ENCODE measurements around the gene CDC42BPB. TPM values are rescaled to one million over a fixed set of nuclear protein-coding genes. Genes with fewer than 3 reads are reported as not detected.

The CDC42BPB gene
- total RNA-seq, 2 experiments from 2014 or later: 6.6 to 7.6 TPM

DNA sequence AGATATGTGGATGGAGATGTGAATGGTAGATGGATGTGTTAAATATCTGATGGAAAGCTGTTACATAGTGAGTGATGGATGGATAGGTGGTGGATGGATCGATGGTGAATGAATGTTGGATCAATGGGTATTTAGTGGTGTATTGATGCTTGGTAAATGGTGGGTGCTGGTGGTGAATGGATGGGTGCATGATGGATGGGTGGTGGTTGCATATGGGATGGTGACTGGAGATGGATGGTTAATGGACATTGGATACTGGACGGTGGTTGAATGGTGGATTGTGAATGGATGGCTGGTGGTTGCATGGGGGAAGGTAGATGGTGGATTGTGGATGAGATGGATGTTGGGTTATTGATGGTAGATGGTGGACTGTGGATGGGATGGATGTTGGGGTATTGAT is 24.6 kb upstream of the CDC42BPB start:
- Mint-ChIP-seq H3K36me3 (ENCODE audit: low read depth) (no peaks in the 10 kb centered on the region), H3K4me3 (no peak overlapping the region), H3K9me3 (no peaks in the 10 kb centered on the region), H3K27me3 (peaks cover 17% of the 10 kb centered on the region), H3K27ac (no peak overlapping the region), H3K4me1 (ENCODE audit: low read depth) (no peaks in the 10 kb centered on the region)
- CTCF ChIA-PET: no interaction called here
- no peak for ATAC-seq (ENCODE audit: poor library complexity)
- no peak overlapping the region for H3K27ac ChIP-seq (ENCODE audit: low read depth in 1 of 2, low read length in 2 of 2)
- POLR2A ChIA-PET: no interaction called here
- H3K9me3 ChIP-seq (ENCODE audit: control insufficient read depth in 1 of 2, insufficient read depth in 1 of 2, low read length in 2 of 2): peaks cover 0 to 10% of the 10 kb centered on the region in 2 experiments
- H3K4me1 ChIP-seq (ENCODE audit: insufficient read depth, low read length): peaks cover 9% of the 10 kb centered on the region
- no peaks in the 10 kb centered on the region for H3K36me3 ChIP-seq (ENCODE audit: insufficient read depth, low read length)
- H3K4me3 ChIP-seq (ENCODE audit: low read length): no peak overlapping the region
- DNase-seq: no peak
- intact Hi-C loops (cut with DNase I, micrococcal nuclease): no loop called here
- TF ChIP-seq, protein P1, sequence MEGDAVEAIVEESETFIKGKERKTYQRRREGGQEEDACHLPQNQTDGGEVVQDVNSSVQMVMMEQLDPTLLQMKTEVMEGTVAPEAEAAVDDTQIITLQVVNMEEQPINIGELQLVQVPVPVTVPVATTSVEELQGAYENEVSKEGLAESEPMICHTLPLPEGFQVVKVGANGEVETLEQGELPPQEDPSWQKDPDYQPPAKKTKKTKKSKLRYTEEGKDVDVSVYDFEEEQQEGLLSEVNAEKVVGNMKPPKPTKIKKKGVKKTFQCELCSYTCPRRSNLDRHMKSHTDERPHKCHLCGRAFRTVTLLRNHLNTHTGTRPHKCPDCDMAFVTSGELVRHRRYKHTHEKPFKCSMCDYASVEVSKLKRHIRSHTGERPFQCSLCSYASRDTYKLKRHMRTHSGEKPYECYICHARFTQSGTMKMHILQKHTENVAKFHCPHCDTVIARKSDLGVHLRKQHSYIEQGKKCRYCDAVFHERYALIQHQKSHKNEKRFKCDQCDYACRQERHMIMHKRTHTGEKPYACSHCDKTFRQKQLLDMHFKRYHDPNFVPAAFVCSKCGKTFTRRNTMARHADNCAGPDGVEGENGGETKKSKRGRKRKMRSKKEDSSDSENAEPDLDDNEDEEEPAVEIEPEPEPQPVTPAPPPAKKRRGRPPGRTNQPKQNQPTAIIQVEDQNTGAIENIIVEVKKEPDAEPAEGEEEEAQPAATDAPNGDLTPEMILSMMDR (IDR thresholded peaks at IDR 0.05): no peak
- peaks cover 12 to 24% of the 10 kb centered on the region in 2 experiments for H3K27me3 ChIP-seq (ENCODE audit: control insufficient read depth in 1 of 2, insufficient read depth in 2 of 2, low read length in 2 of 2)

DNA sequence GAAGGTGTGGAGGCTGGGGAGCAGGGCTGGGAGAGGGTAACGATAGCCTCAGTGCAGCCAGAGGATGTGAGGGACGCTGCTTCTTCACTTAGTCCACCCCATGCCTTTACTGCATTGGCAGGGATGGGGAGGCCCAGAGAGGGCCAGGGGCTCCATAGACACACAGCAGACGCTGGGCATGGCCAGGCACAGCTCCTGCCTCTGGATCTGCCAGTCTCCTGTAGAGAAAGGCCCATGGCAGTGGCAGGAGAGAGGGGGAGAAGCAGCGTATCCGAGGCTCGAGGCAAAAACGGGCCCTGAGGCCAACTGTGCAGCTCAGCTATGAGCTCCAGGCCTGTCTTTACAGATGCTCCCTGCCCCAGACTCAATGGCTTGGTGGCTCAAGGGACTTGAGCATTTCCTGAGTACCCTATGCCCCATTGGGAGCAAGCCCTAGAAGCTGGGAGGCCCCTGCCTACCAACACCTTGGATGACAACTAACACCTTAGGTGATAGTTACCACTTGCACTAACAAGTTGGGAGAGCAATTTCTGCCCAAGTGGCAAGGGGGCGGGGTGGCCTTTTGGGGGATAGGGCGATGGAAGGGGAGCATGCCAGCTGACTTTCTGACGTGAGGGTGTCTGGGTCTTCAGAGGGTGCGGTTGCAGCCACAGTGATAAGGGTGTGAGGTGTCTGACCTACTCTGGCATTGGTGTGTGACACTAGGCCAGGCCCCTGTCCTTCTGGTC is 21.7 kb upstream of the CDC42BPB start:
- H3K9me3 Mint-ChIP-seq: no peaks in the 10 kb centered on the region
- TF ChIP-seq, protein P1 (IDR thresholded peaks at IDR 0.05): no peak
- H3K27ac Mint-ChIP-seq: no peak overlapping the region
- no peak overlapping the region for H3K4me3 Mint-ChIP-seq
- H3K4me1 ChIP-seq (ENCODE audit: insufficient read depth, low read length): peaks cover 23% of the 10 kb centered on the region
- POLR2A ChIA-PET: interaction anchor here (0.5 kb wide), 1 partner anchor 304 kb away, joined by 4 read pairs; no protein-coding TSS in a partner anchor
- CTCF ChIA-PET: interaction anchor here (0.7 kb wide), 1 partner anchor 436 kb away, joined by 5 read pairs; no protein-coding TSS in a partner anchor
- no peak overlapping the region for H3K27ac ChIP-seq (ENCODE audit: low read depth in 1 of 2, low read length in 2 of 2)
- ATAC-seq (ENCODE audit: poor library complexity): no peak
- no peak overlapping the region for H3K4me3 ChIP-seq (ENCODE audit: low read length)
- intact Hi-C loops (cut with DNase I, micrococcal nuclease): loop anchor here (1.0 to 5.0 kb wide), 3 partner anchors 213 to 387 kb away; no protein-coding TSS in a partner anchor
- H3K9me3 ChIP-seq (ENCODE audit: control insufficient read depth in 1 of 2, insufficient read depth in 1 of 2, low read length in 2 of 2): peaks cover 0 to 5% of the 10 kb centered on the region in 2 experiments
- H3K4me1 Mint-ChIP-seq (ENCODE audit: low read depth): no peaks in the 10 kb centered on the region
- no peaks in the 10 kb centered on the region for H3K27me3 ChIP-seq (ENCODE audit: control insufficient read depth in 1 of 2, insufficient read depth in 2 of 2, low read length in 2 of 2)
- no peak for DNase-seq
- H3K27me3 Mint-ChIP-seq: peaks cover 6% of the 10 kb centered on the region
- no peaks in the 10 kb centered on the region for H3K36me3 Mint-ChIP-seq (ENCODE audit: low read depth)
- no peaks in the 10 kb centered on the region for H3K36me3 ChIP-seq (ENCODE audit: insufficient read depth, low read length)

GRCh38 chr14:103078420-103078749 is 21.0 kb upstream of the CDC42BPB start:
- POLR2A ChIA-PET: no interaction called here
- no peaks in the 10 kb centered on the region for H3K9me3 Mint-ChIP-seq
- H3K27ac Mint-ChIP-seq: no peak overlapping the region
- no peak overlapping the region for H3K27ac ChIP-seq (ENCODE audit: low read depth in 1 of 2, low read length in 2 of 2)
- peaks cover 0 to 9% of the 10 kb centered on the region in 2 experiments for H3K9me3 ChIP-seq (ENCODE audit: control insufficient read depth in 1 of 2, insufficient read depth in 1 of 2, low read length in 2 of 2)
- intact Hi-C loops (cut with DNase I, micrococcal nuclease): loop anchor here in 1 of 2 experiments (5.0 kb wide), 2 partner anchors 214 to 386 kb away; no protein-coding TSS in a partner anchor
- H3K4me3 ChIP-seq (ENCODE audit: low read length): no peak overlapping the region
- H3K27me3 ChIP-seq (ENCODE audit: control insufficient read depth in 1 of 2, insufficient read depth in 2 of 2, low read length in 2 of 2): no peaks in the 10 kb centered on the region
- peaks cover 23% of the 10 kb centered on the region for H3K4me1 ChIP-seq (ENCODE audit: insufficient read depth, low read length)
- CTCF ChIA-PET: interaction anchor here (0.7 kb wide), 1 partner anchor 437 kb away, joined by 5 read pairs; no protein-coding TSS in a partner anchor
- peak; percentile 64 to 91 (median 74) for DNase-seq
- no peaks in the 10 kb centered on the region for H3K4me1 Mint-ChIP-seq (ENCODE audit: low read depth)
- TF ChIP-seq, protein P1 (IDR thresholded peaks at IDR 0.05): peak; percentile 71
- H3K27me3 Mint-ChIP-seq: peaks cover 6% of the 10 kb centered on the region
- H3K4me3 Mint-ChIP-seq: peak overlapping the region; percentile 27
- no peaks in the 10 kb centered on the region for H3K36me3 Mint-ChIP-seq (ENCODE audit: low read depth)
- peak; percentile 88 for ATAC-seq (ENCODE audit: poor library complexity)
- H3K36me3 ChIP-seq (ENCODE audit: insufficient read depth, low read length): no peaks in the 10 kb centered on the region
